IMR-90 (cell line): ENCODE data around the gene MAP2K2. TPM values are rescaled to one million over a fixed set of nuclear protein-coding genes. Genes with fewer than 3 reads are reported as not detected.

Experiments used
- ATAC-seq: fragments of 200-7000 bp; cut with Tn5 transposase; 2 replicates; pipeline ENCODE4 v1.9.1; 2020; ENCODE audit warnings: low read depth, mild to moderate bottlenecking, moderate library complexity
- BruUV-seq: library from RNA; stranded (reverse); fragments of 400-500 nt; replicated peaks from 2 replicates; lab custom pipeline; 2021; lab: Mats Ljungman, UMichigan
- CTCF ChIA-PET: fragments of 300-600 bp; formaldehyde crosslinking; extraction: SDS; loops from one replicate; lab custom pipeline; 2021; ENCODE audit warnings: antibody characterized with exemption; lab: Yijun Ruan, JAX
- POLR2A ChIA-PET: fragments of 300-600 bp; sonication (Branson Sonifier 250); formaldehyde crosslinking; loops from one replicate; lab custom pipeline; 2022; ENCODE audit warnings: antibody characterized with exemption; ENCODE audit not compliant: unreplicated experiment; lab: Charles Lee
- DNase-seq: peaks from one replicate; pipeline ENCODE4 v3.0.0; 2013
- H2AFZ ChIP-seq: replicated peaks from 2 replicates; pipeline ENCODE3; 2013; ENCODE audit warnings: low read length, mild to moderate bottlenecking; ENCODE audit not compliant: poor library complexity
- H2AK5ac ChIP-seq: 2 replicates; pipeline ENCODE4 v1.6.1; 2013; ENCODE audit warnings: low read depth, low read length, inconsistent platforms
- H2AK9ac ChIP-seq: replicated peaks from 2 replicates; pipeline ENCODE3; 2013; ENCODE audit warnings: mild to moderate bottlenecking, low read depth, low read length, moderate library complexity; ENCODE audit not compliant: poor library complexity
- H2BK120ac ChIP-seq: 2 replicates; pipeline ENCODE4 v1.6.1; 2013; ENCODE audit warnings: low read depth, low read length, inconsistent platforms
- H2BK15ac ChIP-seq: 3 replicates; pipeline ENCODE4 v1.6.1; 2013; ENCODE audit warnings: low read depth, low read length, inconsistent platforms
- H2BK20ac ChIP-seq: 2 replicates; pipeline ENCODE4 v1.6.1; 2013; ENCODE audit warnings: low read depth, mild to moderate bottlenecking, inconsistent platforms, low read length, moderate library complexity
- H2BK5ac ChIP-seq: 2 replicates; pipeline ENCODE4 v1.6.1; 2013; ENCODE audit warnings: mild to moderate bottlenecking, low read depth, low read length, inconsistent platforms; ENCODE audit not compliant: poor library complexity, severe bottlenecking
- H3K14ac ChIP-seq: replicated peaks from 2 replicates; pipeline ENCODE4 v1.6.1; 2013; ENCODE audit warnings: low read depth, low read length, inconsistent platforms
- H3K18ac ChIP-seq: 2 replicates; pipeline ENCODE4 v1.6.1; 2013; ENCODE audit warnings: low read depth, low read length, control low read depth
- H3K23ac ChIP-seq: 2 replicates; pipeline ENCODE4 v1.6.1; 2013; ENCODE audit warnings: low read depth, low read length, inconsistent platforms
- H3K27ac ChIP-seq: 2 replicates; pipeline ENCODE4 v1.5.1; 2013; ENCODE audit warnings: mild to moderate bottlenecking, control low read depth, low read length; ENCODE audit not compliant: insufficient read depth
- H3K27me3 ChIP-seq: 2 replicates; pipeline ENCODE4 v1.6.1; 2013; ENCODE audit warnings: low read length; ENCODE audit not compliant: control insufficient read depth, insufficient read depth
- H3K36me3 ChIP-seq: 2 replicates; pipeline ENCODE4 v1.6.1; 2013; ENCODE audit warnings: low read length, mixed read lengths; ENCODE audit not compliant: control insufficient read depth, insufficient read depth
- H3K4ac ChIP-seq: 2 replicates; pipeline ENCODE4 v1.6.1; 2013; ENCODE audit warnings: low read depth, low read length, inconsistent platforms
- H3K4me1 ChIP-seq: 2 replicates; pipeline ENCODE4 v1.6.1; 2013; ENCODE audit warnings: low read length, mixed read lengths; ENCODE audit not compliant: control insufficient read depth, insufficient read depth
- H3K4me2 ChIP-seq: 2 replicates; pipeline ENCODE4 v1.6.1; 2013; ENCODE audit warnings: low read depth, mild to moderate bottlenecking, control low read depth, low read length, moderate library complexity
- H3K4me3 ChIP-seq: 2 replicates; pipeline ENCODE4 v1.5.1; 2013; ENCODE audit warnings: low read depth, mild to moderate bottlenecking, control low read depth, low read length, moderate library complexity; ENCODE audit not compliant: insufficient read depth
- H3K56ac ChIP-seq: 2 replicates; pipeline ENCODE4 v1.6.1; 2013; ENCODE audit warnings: low read length, inconsistent platforms; ENCODE audit not compliant: insufficient read depth; ENCODE audit errors: extremely low read depth
- H3K79me1 ChIP-seq, 2 experiments: 2 replicates each; pipeline ENCODE4 v1.6.1; 2013; ENCODE audit warnings: low read length in 2 of 2, inconsistent platforms in 1 of 2, low read depth in 1 of 2
- H3K9ac ChIP-seq: 2 replicates; pipeline ENCODE4 v1.6.1; 2013; ENCODE audit warnings: low read depth, low read length, control low read depth
- H3K9me1 ChIP-seq: 2 replicates; pipeline ENCODE4 v1.6.1; 2013; ENCODE audit warnings: low read length, inconsistent platforms; ENCODE audit not compliant: insufficient read depth
- H3K9me3 ChIP-seq: 2 replicates; pipeline ENCODE4 v1.6.1; 2013; ENCODE audit warnings: low read length; ENCODE audit not compliant: control insufficient read depth, insufficient read depth
- H4K20me1 ChIP-seq: 2 replicates; pipeline ENCODE4 v1.6.1; 2013; ENCODE audit warnings: low read length, inconsistent platforms; ENCODE audit not compliant: insufficient read depth
- H4K5ac ChIP-seq: 2 replicates; pipeline ENCODE4 v1.6.1; 2013; ENCODE audit warnings: mild to moderate bottlenecking, low read depth, low read length, control low read depth
- H4K8ac ChIP-seq, 2 experiments: 2 replicates each; pipeline ENCODE4 v1.6.1; 2013; ENCODE audit warnings: low read depth in 2 of 2, low read length in 2 of 2, control low read depth in 1 of 2, inconsistent platforms in 1 of 2
- H4K91ac ChIP-seq: 2 replicates; pipeline ENCODE4 v1.6.1; 2013; ENCODE audit warnings: low read depth, low read length, inconsistent platforms; ENCODE audit not compliant: insufficient read depth
- BHLHE40 ChIP-seq: fragments of 150-350 bp; IDR thresholded peaks from 2 replicates; pipeline ENCODE4 v1.6.1; 2016; ENCODE audit warnings: mild to moderate bottlenecking, low read depth, low read length
- CEBPB ChIP-seq: IDR thresholded peaks from 2 replicates; pipeline ENCODE4 v1.6.1; 2012; ENCODE audit warnings: low read depth, low read length, improper control_type of control experiment
- CHD1 ChIP-seq: IDR thresholded peaks from 2 replicates; pipeline ENCODE4 v1.6.1; 2012; ENCODE audit warnings: low read depth, low read length, improper control_type of control experiment
- ELK1 ChIP-seq: fragments of 150-350 bp; IDR thresholded peaks from 2 replicates; pipeline ENCODE4 v1.6.1; 2016; ENCODE audit warnings: low read depth, mild to moderate bottlenecking, low read length, moderate library complexity, borderline replicate concordance
- FOS ChIP-seq: fragments of 150-350 bp; IDR thresholded peaks from 2 replicates; pipeline ENCODE4 v1.6.1; 2016; ENCODE audit warnings: low read depth, low read length
- MAFK ChIP-seq: IDR thresholded peaks from 2 replicates; pipeline ENCODE4 v1.6.1; 2012; ENCODE audit warnings: low read depth, low read length, improper control_type of control experiment
- MAZ ChIP-seq: IDR thresholded peaks from 2 replicates; pipeline ENCODE4 v1.6.1; 2012; ENCODE audit warnings: low read depth, mild to moderate bottlenecking, low read length, improper control_type of control experiment, moderate library complexity, borderline replicate concordance
- MXI1 ChIP-seq: IDR thresholded peaks from 2 replicates; pipeline ENCODE4 v1.6.1; 2012; ENCODE audit warnings: low read depth, mild to moderate bottlenecking, low read length, moderate library complexity, borderline replicate concordance
- NFE2L2 ChIP-seq: fragments of 150-350 bp; IDR thresholded peaks from 2 replicates; pipeline ENCODE4 v1.6.1; 2016; ENCODE audit warnings: low read depth, mild to moderate bottlenecking, low read length
- POLR2A ChIP-seq: IDR thresholded peaks from 2 replicates; pipeline ENCODE4 v1.6.1; 2012; ENCODE audit warnings: mild to moderate bottlenecking, low read depth, low read length
- RAD21 ChIP-seq: IDR thresholded peaks from 2 replicates; pipeline ENCODE4 v1.6.1; 2012; ENCODE audit warnings: low read length, improper control_type of control experiment
- RCOR1 ChIP-seq: IDR thresholded peaks from 2 replicates; pipeline ENCODE4 v1.6.1; 2012; ENCODE audit warnings: mild to moderate bottlenecking, low read length, improper control_type of control experiment; ENCODE audit not compliant: insufficient replicate concordance
- RFX5 ChIP-seq: IDR thresholded peaks from 2 replicates; pipeline ENCODE4 v1.8.0; 2012; ENCODE audit warnings: low read depth, mild to moderate bottlenecking, low read length, moderate library complexity
- SMC3 ChIP-seq: fragments of 150-350 bp; IDR thresholded peaks from 2 replicates; pipeline ENCODE4 v1.6.1; 2016; ENCODE audit warnings: low read depth, mild to moderate bottlenecking, antibody characterized with exemption, low read length, moderate library complexity
- USF2 ChIP-seq: fragments of 150-350 bp; IDR thresholded peaks from 2 replicates; pipeline ENCODE4 v1.6.1; 2017; ENCODE audit warnings: mild to moderate bottlenecking, antibody characterized with exemption, low read length, low read depth
- WGBS, 2 experiments: methylation state at CpG; one replicate each; pipeline versions ENCODE4 v1.1.5 to v1.1.7; 2013; ENCODE audit warnings: missing lambda C conversion rate in 2 of 2; ENCODE audit not compliant: insufficient read length in 1 of 2; ENCODE audit errors: extremely low coverage in 2 of 2; 5-methylcytosine and 5-hydroxymethylcytosine counted together
- dilution Hi-C: fragments of 300-500 bp; cut with HindIII; formaldehyde crosslinking; loops from one replicate; pipeline ENCODE4 v1.14.3; 2018; ENCODE audit warnings: low sequenced_read_pairs; ENCODE audit not compliant: unreplicated experiment
- in situ Hi-C: fragments of 300-500 bp; cut with MboI; formaldehyde crosslinking; loops from 3 replicates; pipeline ENCODE4 v1.14.3; 2019; ENCODE audit warnings: low sequenced_read_pairs, inconsistent platforms, mixed read lengths
- intact Hi-C: fragments of 100-400 bp; cut with micrococcal nuclease; formaldehyde crosslinking; loops from 2 replicates; pipeline ENCODE4 v1.10.0; 2022
- polyA plus RNA-seq, 3 experiments: library from polyadenylated mRNA; depleted of rRNA; stranded (reverse); fragments of >200 nt; gene quantifications; 2 replicates each; pipeline ENCODE4 v1.2.3, GENCODE V29; 2012; ENCODE audit warnings: low replicate concordance in 1 of 3
- total RNA-seq: library from RNA; depleted of rRNA; stranded (reverse); fragments of >200 nt; gene quantifications from 2 replicates; pipeline ENCODE4 v1.2.3, GENCODE V29; 2012
- TF ChIP-seq, protein P1 (sequence below): conservative IDR thresholded peaks from 2 replicates; pipeline ENCODE4 v1.5.1; 2012; ENCODE audit warnings: mild to moderate bottlenecking, low read depth, low read length, improper control_type of control experiment

The MAP2K2 gene
- total and polyA plus RNA-seq, 2 of the 4 experiments (the other 2 are of a cell fraction), result 115 to 151 TPM

DNA sequence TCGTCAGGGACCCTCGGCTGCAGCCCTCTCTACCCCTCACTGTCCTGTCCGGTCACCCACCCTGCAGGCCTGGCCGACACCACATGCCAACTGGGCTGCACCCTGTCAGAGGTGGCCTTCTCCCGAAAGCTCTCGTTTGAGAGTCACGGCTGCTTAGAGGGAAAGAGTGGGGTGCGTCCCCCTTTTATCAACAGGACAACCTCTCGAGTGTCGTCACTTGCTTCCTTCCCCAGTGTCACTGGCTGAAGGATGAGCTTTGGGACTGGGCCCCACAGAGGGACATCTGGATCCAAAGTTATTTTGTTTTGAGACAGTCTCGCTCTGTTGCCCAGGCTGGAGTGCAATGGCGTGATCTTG lies 28.5 kb downstream of the MAP2K2 start:
- Histone ChIP-seq H3K4me1 (no peaks in the 10 kb centered on the region), H3K9ac (no peak overlapping the region), H2AFZ (no peak overlapping the region), H3K14ac (no peak overlapping the region), H2BK5ac (no peak overlapping the region), H3K27me3 (no peaks in the 10 kb centered on the region), H3K4ac (no peak overlapping the region), H2AK5ac (no peak overlapping the region), H3K4me3 (no peak overlapping the region), H2BK20ac (no peak overlapping the region), H4K20me1 (no peaks in the 10 kb centered on the region; the same call in 1 of the 2 replicates), H4K91ac (no peak overlapping the region), H4K8ac (no peak overlapping the region), H2BK120ac (no peak overlapping the region), H3K56ac (no peak overlapping the region), H3K9me1 (no peaks in the 10 kb centered on the region), H2BK15ac (no peak overlapping the region), H3K18ac (no peak overlapping the region), H3K9me3 (no peaks in the 10 kb centered on the region), H3K79me1 (0 out of 4 replicates have a peak, but pooled peaks cover 0 to 3% of the 10 kb centered on the region in 2 experiments), H3K4me2 (no peak overlapping the region), H4K5ac (no peak overlapping the region), H2AK9ac (peak overlapping the region; percentile 55), H3K23ac (no peak overlapping the region), H3K27ac (no peak overlapping the region), H3K36me3 (peaks cover 63% of the 10 kb centered on the region)
- POLR2A ChIA-PET, result no interaction called here
- dilution Hi-C loops, result no loop called here
- intact Hi-C loops, result no loop called here
- 98% methylated on average over 5 of the region's 12 CpGs; no CpG with 5 or more reads in 1 of the 2 experiments for WGBS, 2 experiments
- CTCF ChIA-PET, result no interaction called here
- no peak for ATAC-seq
- TF ChIP-seq SMC3 (no peak), USF2 (no peak), RFX5 (no peak), MAZ (no peak), MAFK (no peak), POLR2A (no peak), MXI1 (no peak), ELK1 (no peak), RAD21 (no peak), NFE2L2 (no peak), BHLHE40 (no peak), RCOR1 (no peak), CHD1 (no peak), CEBPB (no peak), FOS (no peak)
- TF ChIP-seq, protein P1, sequence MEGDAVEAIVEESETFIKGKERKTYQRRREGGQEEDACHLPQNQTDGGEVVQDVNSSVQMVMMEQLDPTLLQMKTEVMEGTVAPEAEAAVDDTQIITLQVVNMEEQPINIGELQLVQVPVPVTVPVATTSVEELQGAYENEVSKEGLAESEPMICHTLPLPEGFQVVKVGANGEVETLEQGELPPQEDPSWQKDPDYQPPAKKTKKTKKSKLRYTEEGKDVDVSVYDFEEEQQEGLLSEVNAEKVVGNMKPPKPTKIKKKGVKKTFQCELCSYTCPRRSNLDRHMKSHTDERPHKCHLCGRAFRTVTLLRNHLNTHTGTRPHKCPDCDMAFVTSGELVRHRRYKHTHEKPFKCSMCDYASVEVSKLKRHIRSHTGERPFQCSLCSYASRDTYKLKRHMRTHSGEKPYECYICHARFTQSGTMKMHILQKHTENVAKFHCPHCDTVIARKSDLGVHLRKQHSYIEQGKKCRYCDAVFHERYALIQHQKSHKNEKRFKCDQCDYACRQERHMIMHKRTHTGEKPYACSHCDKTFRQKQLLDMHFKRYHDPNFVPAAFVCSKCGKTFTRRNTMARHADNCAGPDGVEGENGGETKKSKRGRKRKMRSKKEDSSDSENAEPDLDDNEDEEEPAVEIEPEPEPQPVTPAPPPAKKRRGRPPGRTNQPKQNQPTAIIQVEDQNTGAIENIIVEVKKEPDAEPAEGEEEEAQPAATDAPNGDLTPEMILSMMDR, result no peak
- no peak for DNase-seq
- BruUV-seq, result no TSS peak
- in situ Hi-C loops, result no loop called here
